GM12878 (cell line): ENCODE results near the gene GPR152. TPM values are rescaled to one million over a fixed set of nuclear protein-coding genes. Genes with fewer than 3 reads are reported as not detected.

Source experiments
- ATAC-seq: fragments of 200-7000 bp; cut with Tn5 transposase; 3 replicates; pipeline ENCODE4 v1.9.1; 2020; ENCODE audit warnings: mild to moderate bottlenecking, moderate library complexity
- BruUV-seq: library from RNA; stranded (reverse); fragments of 400-500 nt; replicated peaks from 2 replicates; lab custom pipeline; 2021; lab: Mats Ljungman, UMichigan
- CTCF ChIA-PET: fragments of 300-600 bp; sonication (Branson Sonifier 250); formaldehyde crosslinking; extraction: SDS; loops from one replicate; lab custom pipeline; 2021; ENCODE audit warnings: inconsistent platforms; lab: Yijun Ruan, JAX
- POLR2A ChIA-PET: fragments of 350-600 bp; formaldehyde crosslinking; extraction: SDS; loops from one replicate; lab custom pipeline; 2021; ENCODE audit warnings: inconsistent platforms; lab: Charles Lee
- RAD21 ChIA-PET: fragments of 300-600 bp; sonication (Branson Sonifier 250); formaldehyde crosslinking; loops from one replicate; lab custom pipeline; 2023; ENCODE audit warnings: antibody characterized with exemption; ENCODE audit not compliant: unreplicated experiment; lab: Charles Lee
- SMC1A ChIA-PET: fragments of 300-600 bp; sonication (Branson Sonifier 250); formaldehyde crosslinking; loops from one replicate; lab custom pipeline; 2023; ENCODE audit not compliant: unreplicated experiment, uncharacterized antibody; lab: Charles Lee
- DNase-seq: peaks from one replicate; pipeline ENCODE4 v3.0.0-alpha.2; 2011; ENCODE audit warnings: low read depth, low spot score
- FAIRE-seq: peaks from 3 replicates; lab custom pipeline; 2011; peaks lifted over from hg19 to GRCh38; lab: Jason Lieb, UNC
- H2AFZ ChIP-seq: 2 replicates; pipeline ENCODE4 v1.6.0; 2011; ENCODE audit warnings: low read depth, low read length, control low read depth; ENCODE audit not compliant: control insufficient read depth
- H3K27ac ChIP-seq: 2 replicates; pipeline ENCODE4 v1.5.1; 2011; ENCODE audit warnings: control low read depth; ENCODE audit not compliant: control insufficient read depth, insufficient read depth
- H3K27me3 ChIP-seq, 2 experiments: replicated peaks in 1 of 2; 2 replicates each; pipeline versions ENCODE4 v1.6.0 to v1.6.1; 2011; ENCODE audit warnings: low read length in 1 of 2; ENCODE audit not compliant: control insufficient read depth in 2 of 2, insufficient read depth in 2 of 2
- H3K36me3 ChIP-seq, 2 experiments: 2 replicates each; pipeline ENCODE4 v1.5.1; 2011; ENCODE audit warnings: low read length in 1 of 2; ENCODE audit not compliant: control insufficient read depth in 2 of 2, insufficient read depth in 2 of 2
- H3K4me1 ChIP-seq: 2 replicates; pipeline ENCODE4 v1.6.1; 2011; ENCODE audit warnings: mild to moderate bottlenecking, low read length, moderate library complexity, mixed read lengths; ENCODE audit not compliant: control insufficient read depth, insufficient read depth
- H3K4me2 ChIP-seq: 2 replicates; pipeline ENCODE4 v1.6.0; 2011; ENCODE audit warnings: control low read depth; ENCODE audit not compliant: control insufficient read depth, insufficient read depth
- H3K4me3 ChIP-seq: fragments of 200-600 bp; sonication (generic); 2 replicates; pipeline ENCODE4 v1.5.1; 2016
- H3K79me2 ChIP-seq: 2 replicates; pipeline ENCODE4 v1.6.0; 2011; ENCODE audit warnings: low read length; ENCODE audit not compliant: control insufficient read depth, insufficient read depth
- H3K9ac ChIP-seq: 2 replicates; pipeline ENCODE4 v1.8.0; 2011; ENCODE audit warnings: low read length, control low read depth, mixed read lengths; ENCODE audit not compliant: control insufficient read depth, insufficient read depth
- H3K9me3 ChIP-seq: replicated peaks from 3 replicates; pipeline ENCODE4 v1.5.1; 2011; ENCODE audit warnings: mild to moderate bottlenecking, low read length; ENCODE audit not compliant: control insufficient read depth, insufficient read depth
- H4K20me1 ChIP-seq: 2 replicates; pipeline ENCODE4 v1.6.0; 2011; ENCODE audit not compliant: control insufficient read depth, insufficient read depth
- BACH1 ChIP-seq: fragments of 450-650 bp; IDR thresholded peaks from 2 replicates; pipeline ENCODE4 v1.6.1; 2017; ENCODE audit warnings: mild to moderate bottlenecking, borderline replicate concordance
- E2F4 ChIP-seq: IDR thresholded peaks from 2 replicates; pipeline ENCODE4 v1.6.1; 2012; ENCODE audit warnings: low read depth, low read length, improper control_type of control experiment
- FOXK2 ChIP-seq: fragments of 450-650 bp; IDR thresholded peaks from 2 replicates; pipeline ENCODE4 v1.6.1; 2017; ENCODE audit warnings: mild to moderate bottlenecking, moderate library complexity
- REST ChIP-seq: IDR thresholded peaks from 2 replicates; pipeline ENCODE4 v1.6.1; 2012; ENCODE audit warnings: mild to moderate bottlenecking, low read depth, low read length
- YY1 ChIP-seq: IDR thresholded peaks from 2 replicates; pipeline ENCODE4 v1.6.1; 2011; ENCODE audit warnings: low read depth, mild to moderate bottlenecking, low read length
- WGBS: methylation state at CpG from one replicate; pipeline ENCODE4 v1.1.6; 2016; ENCODE audit warnings: low lambda C conversion rate; ENCODE audit not compliant: insufficient replicate concordance, insufficient coverage; ENCODE audit errors: missing lambda C conversion rate; 5-methylcytosine and 5-hydroxymethylcytosine counted together
- in situ Hi-C: fragments of 300-500 bp; cut with MboI; formaldehyde crosslinking; loops from 9 replicates; pipeline ENCODE4 v1.14.3; 2018; ENCODE audit warnings: mixed read lengths
- intact Hi-C: fragments of 100-400 bp; cut with micrococcal nuclease; formaldehyde crosslinking; loops from one replicate; pipeline ENCODE4 v1.14.2; 2022; ENCODE audit not compliant: unreplicated experiment
- polyA plus RNA-seq, 11 experiments: library from polyadenylated mRNA; depleted of rRNA in 4 of 11; unstranded in 6 of 11; stranded (reverse) in 5 of 11; fragments of >200 nt; fragmentation: Nextera tagmentation in 4 of 11; fragmentation: Illumina TruSeq in 1 of 11; extraction: Ambion mirVana in 4 of 11; extraction: Trizol in 1 of 11; gene quantifications; 1 replicate in 1 of 11; 2 replicates in 10 of 11; pipeline versions ENCODE4 v1.2.1 to v1.2.3, GENCODE V29; 2011 to 2016; ENCODE audit warnings: inconsistent platforms in 2 of 11, missing spikeins in 2 of 11, low read depth in 1 of 11
- total RNA-seq, 4 experiments: library from RNA; depleted of rRNA in 3 of 4; stranded (reverse); fragments of >200 nt in 3 of 4; fragmentation: Illumina TruSeq in 1 of 4; extraction: Trizol in 1 of 4; gene quantifications; 2 replicates each; pipeline versions ENCODE4 v1.2.1 to v1.2.3, GENCODE V29; 2013 to 2021
- TF ChIP-seq, protein P1 (sequence below): IDR thresholded peaks from 2 replicates; pipeline ENCODE4 v1.6.1; 2011; ENCODE audit warnings: mild to moderate bottlenecking, low read depth, low read length, moderate library complexity; ENCODE audit not compliant: insufficient replicate concordance

Gene GPR152
- total and polyA plus RNA-seq, 10 of the 15 experiments (the other 5 are each of a cell fraction or from before 2014, with no cell fraction given), result not detected

GRCh38 chr11:67417425-67417824 lies 35.1 kb downstream of the GPR152 start:
- Histone ChIP-seq H3K27me3 (peaks cover 0 to 5% of the 10 kb centered on the region in 2 experiments; a peak in 3 of 4 replicates), H3K4me1 (peaks cover 2% of the 10 kb centered on the region), H4K20me1 (no peaks in the 10 kb centered on the region), H3K4me3 (no peak overlapping the region), H3K9ac (no peak overlapping the region), H3K79me2 (no peaks in the 10 kb centered on the region), H3K9me3 (no peaks in the 10 kb centered on the region), H3K27ac (no peak overlapping the region), H3K4me2 (no peak overlapping the region), H3K36me3 (no peaks in the 10 kb centered on the region), H2AFZ (no peak overlapping the region)
- CTCF ChIA-PET, result interaction anchor here (1.0 kb wide), 1 partner anchor 9 kb away, joined by 4 read pairs; no protein-coding TSS in a partner anchor
- no peak for FAIRE-seq
- BruUV-seq, result no TSS peak
- RAD21 ChIA-PET, result interaction anchor here (1.0 to 1.4 kb wide), 2 partner anchors 14 to 16 kb away, joined by 3 read pairs; partner anchors contain the start of genes PPP1CA and TBC1D10C
- in situ Hi-C loops, result no loop called here
- POLR2A ChIA-PET, result interaction anchor here (0.7 to 1.3 kb wide), 3 partner anchors 8 to 11 kb away, joined by 3 to 6 read pairs (median 4); partner anchors contain the start of gene RPS6KB2
- no peak for TF ChIP-seq YY1
- TF ChIP-seq E2F4, result no peak
- no peak for TF ChIP-seq FOXK2
- no peak for TF ChIP-seq REST
- TF ChIP-seq, protein P1, sequence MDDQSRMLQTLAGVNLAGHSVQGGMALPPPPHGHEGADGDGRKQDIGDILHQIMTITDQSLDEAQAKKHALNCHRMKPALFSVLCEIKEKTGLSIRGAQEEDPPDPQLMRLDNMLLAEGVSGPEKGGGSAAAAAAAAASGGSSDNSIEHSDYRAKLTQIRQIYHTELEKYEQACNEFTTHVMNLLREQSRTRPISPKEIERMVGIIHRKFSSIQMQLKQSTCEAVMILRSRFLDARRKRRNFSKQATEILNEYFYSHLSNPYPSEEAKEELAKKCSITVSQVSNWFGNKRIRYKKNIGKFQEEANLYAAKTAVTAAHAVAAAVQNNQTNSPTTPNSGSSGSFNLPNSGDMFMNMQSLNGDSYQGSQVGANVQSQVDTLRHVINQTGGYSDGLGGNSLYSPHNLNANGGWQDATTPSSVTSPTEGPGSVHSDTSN, result no peak
- TF ChIP-seq BACH1, result no peak
- ATAC-seq, result no peak
- no peak for DNase-seq
- intact Hi-C loops, result no loop called here
- SMC1A ChIA-PET, result interaction anchor here (1.1 kb wide), 1 partner anchor 13 kb away, joined by 3 read pairs; no protein-coding TSS in a partner anchor
- 41% methylated on average over 12 of the region's 12 CpGs for WGBS
